T-helper 17 cell (primary cell): ENCODE results near the gene CACNA1C. TPM values are rescaled to one million over a fixed set of nuclear protein-coding genes. Genes with fewer than 3 reads are reported as not detected.

ENCODE experiments used
- ATAC-seq: fragments of 150-1000 bp; cut with Tn5 transposase; 2 replicates; pipeline ENCODE4 v1.10.0; 2021; ENCODE audit warnings: mild to moderate bottlenecking, moderate library complexity
- DNase-seq, 3 donors: peaks; one replicate each; pipeline versions ENCODE4 v3.0.0 to v3.0.0-alpha.2; 2020 to 2021
- H3K9me3 ChIP-seq: one replicate; pipeline ENCODE4 v1.7.0; 2013; ENCODE audit warnings: low read length, mild to moderate bottlenecking; ENCODE audit not compliant: control insufficient read depth, poor library complexity, severe bottlenecking
- H3K27ac Mint-ChIP-seq: one replicate; pipeline ENCODE4 v1.8.0; 2022; ENCODE audit warnings: mild to moderate bottlenecking, moderate library complexity, mixed read lengths
- H3K27me3 Mint-ChIP-seq: one replicate; pipeline ENCODE4 v1.8.0; 2022; ENCODE audit warnings: mixed read lengths
- H3K36me3 Mint-ChIP-seq: one replicate; pipeline ENCODE4 v1.8.0; 2022; ENCODE audit warnings: low read depth, mixed read lengths
- H3K4me1 Mint-ChIP-seq: one replicate; pipeline ENCODE4 v1.8.0; 2022; ENCODE audit warnings: mild to moderate bottlenecking, mixed read lengths
- H3K4me3 Mint-ChIP-seq: one replicate; pipeline ENCODE4 v1.8.0; 2022; ENCODE audit warnings: mild to moderate bottlenecking, moderate library complexity, mixed read lengths
- total RNA-seq, 4 donors: library from RNA in 2 of 4; stranded (reverse) in 2 of 4; gene quantifications; one replicate each; pipeline ENCODE4 v1.2.3 and lab custom pipeline; 2022 to 2026

The CACNA1C gene
- total RNA-seq, 2 donors from 2014 or later = 0.02 to 0.18 TPM

DNA sequence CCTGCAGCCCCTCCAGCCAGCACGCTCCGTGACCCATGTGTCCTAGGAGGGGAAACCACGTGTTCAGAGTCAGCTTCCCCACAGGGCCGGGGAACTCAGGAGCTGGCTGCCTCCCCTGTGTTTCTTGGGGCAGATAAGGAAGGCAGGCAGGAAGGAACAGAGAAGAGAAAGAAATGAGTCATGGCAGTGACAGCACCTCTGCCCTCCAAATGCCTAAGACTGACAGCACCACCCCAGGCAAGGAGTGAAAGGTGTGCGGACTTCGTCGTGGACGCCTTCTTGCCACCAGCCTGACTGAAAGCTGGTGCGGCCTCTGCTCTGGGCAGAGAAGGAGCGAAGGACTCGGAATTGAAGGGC lies 575.0 kb downstream of the CACNA1C start:
- Mint-ChIP-seq H3K4me3 (no peak overlapping the region), H3K4me1 (peaks cover 3% of the 10 kb centered on the region), H3K27me3 (peaks cover 76% of the 10 kb centered on the region), H3K36me3 (peaks cover 3% of the 10 kb centered on the region), H3K27ac (no peak overlapping the region)
- ATAC-seq (no peak), DNase-seq (no peak)
- no peaks in the 10 kb centered on the region for H3K9me3 ChIP-seq

DNA sequence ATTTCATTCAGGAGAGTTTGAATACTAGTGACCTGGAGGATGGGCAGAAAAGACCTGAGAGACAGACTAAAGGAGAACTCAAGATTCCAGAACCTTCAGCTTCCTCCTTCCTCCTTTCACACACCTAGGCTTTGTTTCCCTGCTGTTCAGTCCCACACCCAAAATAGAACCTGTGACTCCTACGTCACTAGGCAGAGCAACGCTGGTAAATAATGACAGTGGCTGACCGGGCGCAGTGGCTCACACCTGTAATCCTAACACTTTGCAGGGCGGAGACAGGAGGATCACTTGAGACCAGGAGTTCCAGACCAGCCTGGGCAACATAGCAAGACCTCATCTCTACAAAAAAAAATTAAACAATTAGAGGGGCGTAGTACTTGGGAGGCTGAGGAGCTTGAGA lies 575.6 kb downstream of the CACNA1C start:
- Mint-ChIP-seq H3K27ac (no peak overlapping the region), H3K4me1 (peaks cover 3% of the 10 kb centered on the region), H3K27me3 (peaks cover 76% of the 10 kb centered on the region), H3K36me3 (peaks cover 3% of the 10 kb centered on the region), H3K4me3 (no peak overlapping the region)
- ATAC-seq (no peak), DNase-seq (no peak)
- H3K9me3 ChIP-seq = no peaks in the 10 kb centered on the region

DNA sequence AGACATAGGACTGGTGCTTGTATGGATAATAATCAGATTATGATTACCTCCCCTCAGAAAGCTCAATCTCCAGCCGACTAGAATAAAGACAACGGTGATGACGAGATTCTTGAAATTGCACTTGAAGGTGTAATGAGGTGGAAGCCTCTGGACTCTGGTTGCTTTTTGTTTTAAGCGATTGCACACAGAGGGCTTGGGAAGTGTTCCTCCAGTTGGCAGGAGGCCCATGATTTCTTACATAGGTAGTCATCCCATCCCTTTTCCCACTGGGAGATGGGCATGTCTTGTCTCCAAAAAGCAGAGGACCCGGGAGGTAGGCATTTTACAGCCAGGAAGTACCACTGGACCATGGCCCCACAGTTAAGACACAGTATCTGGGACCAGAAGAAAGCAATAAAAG lies 576.3 kb downstream of the CACNA1C start:
- Mint-ChIP-seq H3K4me1 (peaks cover 3% of the 10 kb centered on the region), H3K4me3 (no peak overlapping the region), H3K27ac (no peak overlapping the region), H3K27me3 (peaks cover 79% of the 10 kb centered on the region), H3K36me3 (peaks cover 3% of the 10 kb centered on the region)
- DNase-seq (no peak), ATAC-seq (no peak)
- H3K9me3 ChIP-seq = no peaks in the 10 kb centered on the region

DNA sequence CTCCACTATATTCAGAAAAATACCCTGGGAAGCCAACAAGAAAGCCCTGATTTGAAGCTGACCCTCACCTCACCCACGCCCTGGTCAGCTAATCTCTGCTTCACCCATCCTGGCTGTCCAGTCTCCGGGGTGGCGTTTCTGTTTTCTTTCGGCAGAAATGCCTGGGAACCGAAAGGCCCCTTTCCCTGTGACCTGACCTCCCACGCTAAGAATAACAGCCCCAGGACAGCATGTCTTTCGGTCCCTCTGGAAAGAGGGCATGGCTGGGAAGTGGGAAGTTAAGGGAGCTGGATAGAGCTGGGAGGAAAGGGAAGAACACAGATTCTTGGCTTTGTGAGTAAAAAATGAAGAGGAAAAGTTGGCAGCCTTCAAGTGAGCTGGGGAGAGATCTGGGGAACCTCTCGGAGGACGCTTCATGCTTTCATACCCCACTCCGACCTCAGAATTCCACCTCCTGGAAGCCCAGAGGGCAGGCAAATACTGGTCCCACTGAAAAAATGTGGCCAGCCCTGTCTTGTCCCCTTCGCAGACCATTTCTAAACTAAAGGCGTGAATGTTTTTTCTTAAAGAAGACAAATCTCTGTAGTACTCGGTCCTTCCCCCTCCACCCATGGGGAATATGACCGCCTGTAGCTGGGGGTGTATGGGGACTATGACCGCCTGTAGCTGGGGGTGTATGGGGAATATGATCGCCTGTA lies 579.0 kb downstream of the CACNA1C start:
- peaks cover 4% of the 10 kb centered on the region for H3K36me3 Mint-ChIP-seq
- ATAC-seq = no peak
- no peak overlapping the region for H3K27ac Mint-ChIP-seq
- no peak for DNase-seq
- H3K4me1 Mint-ChIP-seq = peaks cover 3% of the 10 kb centered on the region
- H3K4me3 Mint-ChIP-seq = no peak overlapping the region
- H3K9me3 ChIP-seq = no peaks in the 10 kb centered on the region
- H3K27me3 Mint-ChIP-seq = peaks cover 81% of the 10 kb centered on the region

DNA sequence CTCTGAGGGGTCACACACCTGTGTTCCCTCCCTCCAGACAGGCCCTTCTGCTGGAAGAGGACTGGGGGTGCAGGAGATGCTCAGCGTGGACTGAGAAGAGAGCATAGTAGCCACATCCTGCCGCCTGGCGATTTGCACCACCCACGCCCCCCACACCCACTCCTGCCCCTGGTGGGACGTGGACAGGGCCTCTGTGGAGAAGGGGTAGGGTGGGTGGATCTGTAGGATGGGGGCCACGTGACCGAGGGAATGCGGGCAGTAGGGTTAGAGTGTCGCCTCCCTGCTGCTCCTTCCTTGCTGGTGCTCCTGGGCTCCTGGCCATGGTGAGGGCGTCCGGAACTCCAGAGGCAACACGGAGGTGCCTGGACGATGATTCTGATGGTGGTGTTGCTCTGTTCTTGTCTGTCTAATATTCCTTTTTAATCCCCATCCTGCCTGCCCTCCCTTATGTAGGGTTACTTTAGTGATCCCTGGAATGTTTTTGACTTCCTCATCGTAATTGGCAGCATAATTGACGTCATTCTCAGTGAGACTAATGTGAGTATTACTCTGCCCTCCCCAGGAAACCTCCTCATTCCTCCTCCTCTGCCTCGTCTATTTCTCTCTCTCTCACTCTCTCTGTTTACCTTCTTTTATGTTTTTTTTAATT lies 580.5 kb downstream of the CACNA1C start:
- no peak for ATAC-seq
- H3K9me3 ChIP-seq = no peaks in the 10 kb centered on the region
- H3K36me3 Mint-ChIP-seq = peaks cover 7% of the 10 kb centered on the region
- no peaks in the 10 kb centered on the region for H3K4me1 Mint-ChIP-seq
- H3K4me3 Mint-ChIP-seq = no peak overlapping the region
- peaks cover 78% of the 10 kb centered on the region for H3K27me3 Mint-ChIP-seq
- DNase-seq = no peak
- H3K27ac Mint-ChIP-seq = no peak overlapping the region

DNA sequence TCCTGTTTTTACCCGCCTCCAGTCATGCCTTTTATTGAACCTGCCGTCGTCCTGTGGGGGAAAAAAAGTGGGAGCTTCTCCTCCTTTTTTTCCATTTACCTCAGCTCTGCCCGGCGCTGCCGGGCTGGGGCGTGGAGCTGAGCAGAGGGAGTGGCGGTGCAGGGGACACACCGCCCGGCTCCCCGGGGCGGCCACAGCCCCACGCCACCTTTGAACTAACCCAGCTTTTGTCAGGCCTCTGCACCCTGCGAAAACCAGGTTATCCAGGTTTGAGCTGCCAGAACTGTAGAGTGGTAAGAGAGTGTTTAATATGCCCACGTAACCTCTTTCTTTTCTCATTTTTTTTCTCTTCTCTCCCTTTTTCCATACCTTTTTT lies 581.0 kb downstream of the CACNA1C start:
- peaks cover 78% of the 10 kb centered on the region for H3K27me3 Mint-ChIP-seq
- ATAC-seq = no peak

DNA sequence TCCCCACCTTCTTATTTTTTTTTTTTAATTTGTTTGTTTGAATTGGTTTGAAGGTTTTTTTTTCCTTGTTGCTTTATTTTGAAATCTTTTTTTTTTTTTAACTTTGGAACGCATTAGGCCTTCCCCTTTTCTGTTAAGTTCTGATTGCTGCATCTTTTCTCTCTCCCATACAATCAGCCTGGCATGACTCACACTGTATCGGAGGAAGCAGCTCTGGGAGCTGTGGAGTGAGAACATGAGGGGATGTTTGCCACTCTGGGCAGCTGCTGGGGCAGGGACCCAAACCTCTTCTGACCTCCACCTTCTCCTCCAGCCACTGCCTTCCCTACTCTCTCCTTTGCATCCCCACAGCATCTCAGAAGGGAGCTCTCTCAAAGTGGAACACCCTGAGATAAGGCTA lies 581.7 kb downstream of the CACNA1C start:
- ATAC-seq = no peak
- no peak overlapping the region for H3K27ac Mint-ChIP-seq
- DNase-seq = no peak
- no peaks in the 10 kb centered on the region for H3K9me3 ChIP-seq
- H3K4me1 Mint-ChIP-seq = no peaks in the 10 kb centered on the region
- peaks cover 7% of the 10 kb centered on the region for H3K36me3 Mint-ChIP-seq
- no peak overlapping the region for H3K4me3 Mint-ChIP-seq
- H3K27me3 Mint-ChIP-seq = peaks cover 74% of the 10 kb centered on the region

More for the DNA sequence above, 581.0 kb downstream of the CACNA1C start:
- Mint-ChIP-seq H3K4me3 (no peak overlapping the region), H3K27ac (no peak overlapping the region), H3K4me1 (no peaks in the 10 kb centered on the region), H3K36me3 (peaks cover 7% of the 10 kb centered on the region)
- no peaks in the 10 kb centered on the region for H3K9me3 ChIP-seq
- no peak for DNase-seq

DNA sequence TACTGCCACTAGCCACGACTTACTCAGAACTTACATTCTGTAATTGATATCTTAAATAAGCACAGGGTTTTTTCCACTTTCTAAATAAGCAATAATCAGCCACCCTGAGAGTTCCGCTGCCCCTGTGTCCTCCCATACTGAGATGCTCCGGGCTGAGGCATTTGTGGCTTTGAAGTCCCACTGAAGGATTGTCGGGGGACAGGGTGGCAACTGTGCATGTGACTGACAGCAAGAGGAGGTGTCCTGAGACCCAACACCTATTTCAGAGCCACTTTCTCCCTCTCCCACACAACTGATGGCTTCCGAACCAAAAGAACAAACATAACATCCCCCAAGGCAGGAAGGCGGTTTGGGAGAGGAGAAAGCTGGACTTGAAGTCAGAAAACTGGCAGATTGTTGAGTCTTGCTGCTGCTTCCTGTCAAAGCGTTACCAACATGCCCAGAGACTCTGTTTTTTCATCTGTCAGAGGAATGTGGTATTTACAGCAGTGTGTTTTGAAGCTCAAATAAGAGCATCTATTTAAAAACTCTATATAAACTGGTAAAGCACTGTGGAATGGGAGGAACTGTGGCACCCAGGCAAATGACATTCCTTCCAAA lies 584.1 kb downstream of the CACNA1C start:
- no peaks in the 10 kb centered on the region for H3K9me3 ChIP-seq
- Mint-ChIP-seq H3K27me3 (peaks cover 79% of the 10 kb centered on the region), H3K36me3 (peaks cover 7% of the 10 kb centered on the region), H3K4me1 (peaks cover 4% of the 10 kb centered on the region), H3K27ac (no peak overlapping the region), H3K4me3 (no peak overlapping the region)
- ATAC-seq = no peak
- no peak for DNase-seq

DNA sequence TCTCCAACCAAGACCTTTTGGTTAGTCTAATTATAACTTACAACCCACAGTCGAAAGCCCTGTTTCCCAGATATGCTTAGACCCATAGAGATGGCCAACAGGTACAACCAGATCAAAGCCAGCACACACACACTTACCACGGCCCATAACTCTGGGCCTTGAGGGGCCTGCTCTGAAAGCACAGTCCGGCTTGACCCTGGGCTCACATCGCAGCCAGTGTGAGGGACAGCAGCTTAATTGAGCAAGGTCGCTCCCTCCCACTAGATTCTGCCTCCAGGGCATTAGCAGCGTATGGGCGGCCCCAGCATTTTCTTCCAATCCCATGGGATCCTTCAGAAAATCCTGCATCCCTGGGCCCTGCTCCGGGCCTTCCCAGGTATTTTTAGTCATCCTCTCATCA lies 584.6 kb downstream of the CACNA1C start:
- no peak overlapping the region for H3K27ac Mint-ChIP-seq
- ATAC-seq (no peak), DNase-seq (no peak)
- peaks cover 9% of the 10 kb centered on the region for H3K4me1 Mint-ChIP-seq
- no peak overlapping the region for H3K4me3 Mint-ChIP-seq
- no peaks in the 10 kb centered on the region for H3K9me3 ChIP-seq
- peaks cover 7% of the 10 kb centered on the region for H3K36me3 Mint-ChIP-seq
- H3K27me3 Mint-ChIP-seq = peaks cover 76% of the 10 kb centered on the region

DNA sequence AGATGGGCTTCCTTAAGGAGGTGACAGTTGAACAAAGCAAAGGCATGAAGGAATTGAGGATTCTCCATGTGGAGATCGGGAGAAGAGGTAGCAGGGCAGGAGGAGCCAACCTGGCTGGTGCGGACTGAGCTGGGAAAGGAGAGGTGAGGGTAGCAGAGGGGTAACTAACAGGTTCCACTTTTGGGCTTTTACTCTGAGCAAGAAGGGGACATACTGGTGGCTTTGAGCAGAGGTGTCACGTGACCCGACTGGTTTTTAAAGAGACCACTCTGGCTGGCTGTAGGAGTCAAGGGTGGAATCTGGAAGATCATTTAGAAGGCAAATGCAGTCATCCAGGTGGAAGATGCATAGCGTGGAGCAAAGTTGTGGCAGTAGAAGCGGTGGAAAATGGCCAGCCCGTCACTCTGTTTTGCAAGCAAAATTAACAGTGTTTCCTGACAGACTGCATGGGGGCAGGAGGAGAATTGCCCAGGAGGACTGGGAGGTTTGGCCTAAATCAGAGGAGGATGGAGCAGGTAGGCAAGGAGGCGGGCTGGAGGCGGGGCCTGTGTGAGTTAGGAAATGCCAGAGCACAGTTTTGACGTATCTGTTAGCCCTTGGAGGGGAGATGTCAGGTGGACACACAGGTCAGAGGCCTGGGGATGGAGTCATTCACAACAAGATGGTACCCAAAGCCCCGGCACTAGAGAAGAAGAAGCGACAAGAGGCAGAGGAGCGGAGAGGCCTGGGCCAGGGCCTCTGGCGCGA lies 585.7 kb downstream of the CACNA1C start:
- peaks cover 10% of the 10 kb centered on the region for H3K36me3 Mint-ChIP-seq
- ATAC-seq (no peak), DNase-seq (no peak)
- peaks cover 16% of the 10 kb centered on the region for H3K4me1 Mint-ChIP-seq
- no peak overlapping the region for H3K27ac Mint-ChIP-seq
- H3K9me3 ChIP-seq = no peaks in the 10 kb centered on the region
- peaks cover 74% of the 10 kb centered on the region for H3K27me3 Mint-ChIP-seq
- H3K4me3 Mint-ChIP-seq = no peak overlapping the region

DNA sequence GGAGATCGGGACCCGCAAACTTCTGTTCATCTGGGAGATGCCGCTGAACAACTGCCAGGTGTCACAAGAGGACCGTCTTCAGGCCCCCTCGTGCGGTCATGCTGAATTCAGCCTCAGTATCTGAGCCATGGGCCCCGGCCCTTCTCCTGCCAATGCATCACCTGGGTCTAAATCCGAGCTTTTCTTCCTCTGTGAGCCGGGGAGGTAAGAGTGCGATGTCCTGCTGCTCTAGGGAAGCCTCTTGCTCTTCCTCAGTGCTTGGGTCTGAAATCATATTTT lies 586.2 kb downstream of the CACNA1C start:
- ATAC-seq (no peak), DNase-seq (no peak)
- peaks cover 74% of the 10 kb centered on the region for H3K27me3 Mint-ChIP-seq

DNA sequence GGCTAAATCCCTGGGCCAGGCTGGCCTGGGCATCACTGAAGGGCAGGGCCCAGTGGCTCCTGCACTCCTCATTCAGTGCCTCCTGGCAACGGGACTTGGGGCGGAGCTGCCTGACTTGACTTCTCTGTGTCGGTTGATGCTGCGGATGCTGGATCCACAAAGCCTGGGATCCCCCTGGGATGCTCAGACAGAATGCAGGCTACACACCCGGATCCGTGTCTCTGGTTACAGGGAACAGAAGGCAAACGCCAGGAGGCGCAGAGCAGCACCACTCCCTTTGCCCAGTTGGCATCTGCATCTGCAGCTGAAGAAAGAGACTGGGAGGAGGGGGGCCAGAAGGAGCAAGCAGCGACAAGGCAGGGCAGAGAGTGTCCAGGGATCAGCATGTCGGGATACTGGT lies 587.5 kb downstream of the CACNA1C start:
- H3K27ac Mint-ChIP-seq = no peak overlapping the region
- ATAC-seq (no peak), DNase-seq (no peak)
- H3K36me3 Mint-ChIP-seq = peaks cover 8% of the 10 kb centered on the region
- H3K4me1 Mint-ChIP-seq = peaks cover 16% of the 10 kb centered on the region
- no peak overlapping the region for H3K4me3 Mint-ChIP-seq
- H3K27me3 Mint-ChIP-seq = peaks cover 71% of the 10 kb centered on the region
- H3K9me3 ChIP-seq = no peaks in the 10 kb centered on the region

More for the DNA sequence above, 586.2 kb downstream of the CACNA1C start:
- Mint-ChIP-seq H3K4me1 (peaks cover 16% of the 10 kb centered on the region), H3K4me3 (no peak overlapping the region), H3K27ac (no peak overlapping the region), H3K36me3 (peaks cover 10% of the 10 kb centered on the region)
- H3K9me3 ChIP-seq = no peaks in the 10 kb centered on the region

DNA sequence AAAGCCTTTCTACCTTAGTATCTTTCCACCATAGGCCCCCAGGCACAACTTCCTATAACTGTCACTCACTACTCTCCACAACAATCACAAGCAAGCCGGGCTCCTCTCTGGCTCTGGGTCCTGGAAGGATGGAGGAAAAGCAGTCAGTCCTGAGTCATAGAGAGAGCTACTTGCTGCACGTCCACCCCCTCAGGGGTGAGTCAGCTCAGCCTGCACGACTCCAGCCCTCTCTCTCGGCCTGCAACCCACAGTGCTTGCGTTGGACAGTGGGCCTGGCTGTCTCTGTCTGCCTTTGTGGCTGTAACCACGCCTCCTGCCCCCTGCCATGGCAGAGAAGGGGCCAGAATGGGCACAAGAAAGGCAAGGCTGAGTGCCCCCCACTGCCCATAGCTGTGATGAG lies 587.9 kb downstream of the CACNA1C start:
- no peak for DNase-seq

More for the DNA sequence above, 587.9 kb downstream of the CACNA1C start:
- no peak overlapping the region for H3K27ac Mint-ChIP-seq
- no peak overlapping the region for H3K4me3 Mint-ChIP-seq
- peaks cover 16% of the 10 kb centered on the region for H3K4me1 Mint-ChIP-seq
- no peaks in the 10 kb centered on the region for H3K9me3 ChIP-seq
- H3K27me3 Mint-ChIP-seq = peaks cover 71% of the 10 kb centered on the region
- ATAC-seq = no peak
- peaks cover 8% of the 10 kb centered on the region for H3K36me3 Mint-ChIP-seq
